OCI-LY1 (cell line): ENCODE data around the gene PSMD4.
"Not testable (repeated sequence)": the region's sequence is repeated elsewhere in the genome, so short reads cannot be mapped to it uniquely, and the experiment has no call there.

ENCODE experiments used
- CTCF ChIP-seq: fragments of 200-600 bp; sonication (generic), shearing (Covaris generic); IDR thresholded peaks from 2 replicates; pipeline ENCODE4 v1.5.1; 2017; ENCODE audit warnings: mild to moderate bottlenecking, antibody characterized with exemption, low read length, moderate library complexity, mixed read lengths
- EZH2 ChIP-seq: fragments of 200-600 bp; sonication (generic), shearing (Covaris generic); IDR thresholded peaks from 2 replicates; pipeline ENCODE4 v1.8.0; 2017; ENCODE audit warnings: borderline replicate concordance, mixed run types, mild to moderate bottlenecking, antibody characterized with exemption, low read length, moderate library complexity, mixed read lengths

DNA sequence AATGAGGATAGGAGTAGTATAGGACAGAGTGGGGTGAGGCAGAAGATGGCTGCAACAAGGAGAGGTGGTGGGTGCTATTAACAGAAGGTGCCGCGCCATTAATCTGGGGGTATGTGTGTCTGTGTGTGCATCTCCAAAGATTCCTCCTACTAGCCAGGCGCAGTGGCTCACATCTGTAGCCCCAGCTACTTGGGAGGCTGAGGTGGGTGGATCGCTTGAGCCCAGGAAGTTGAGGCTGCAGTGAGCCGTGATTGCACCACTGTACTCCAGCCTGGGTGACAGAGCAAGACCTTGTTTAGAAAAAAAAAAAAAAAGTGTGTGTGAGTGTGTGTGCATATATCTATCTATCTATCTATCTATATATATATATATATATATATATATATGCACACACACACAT is 20.8 kb downstream of the PSMD4 start:
- TF ChIP-seq CTCF, EZH2: not testable (repeated sequence)
